WTC11 (cell line): ENCODE data around the gene SDE2. TPM values are rescaled to one million over a fixed set of nuclear protein-coding genes. Genes with fewer than 3 reads are reported as not detected.

ENCODE experiments used
- CREM ChIP-seq: sonication (generic); formaldehyde crosslinking; IDR thresholded peaks from 2 replicates; pipeline ENCODE4 v1.8.1; 2022; ENCODE audit warnings: mild to moderate bottlenecking, missing genetic modification reagents, moderate library complexity
- FOXJ3 ChIP-seq: sonication (generic); formaldehyde crosslinking; IDR thresholded peaks from 2 replicates; pipeline ENCODE4 v1.9.0; 2021; ENCODE audit warnings: missing genetic modification reagents, mild to moderate bottlenecking, borderline replicate concordance
- GTF2I ChIP-seq: fragments of 250-450 bp; sonication (Bioruptor Pico); conservative IDR thresholded peaks from 2 replicates; pipeline ENCODE4 v1.4.0; 2021; ENCODE audit warnings: mild to moderate bottlenecking
- KAT7 ChIP-seq: sonication (generic); formaldehyde crosslinking; IDR thresholded peaks from 2 replicates; pipeline ENCODE4 v1.8.1; 2023; ENCODE audit warnings: missing genetic modification reagents, mild to moderate bottlenecking, borderline replicate concordance
- TCF7 ChIP-seq: sonication (generic); formaldehyde crosslinking; IDR thresholded peaks from 2 replicates; pipeline ENCODE4 v1.8.0; 2022; ENCODE audit warnings: mild to moderate bottlenecking, low read depth, missing genetic modification reagents, moderate library complexity
- ZNF138 ChIP-seq: sonication (generic); formaldehyde crosslinking; conservative IDR thresholded peaks from 2 replicates; pipeline ENCODE4 v1.8.1; 2022; ENCODE audit warnings: mild to moderate bottlenecking, moderate library complexity, missing genetic modification reagents
- total RNA-seq: library from RNA; stranded (reverse); gene quantifications from 3 replicates; pipeline ENCODE4 v1.2.3, GENCODE V29; 2021
- TF ChIP-seq, protein P1 (sequence below): fragments of 250-450 bp; sonication (Bioruptor Pico); IDR thresholded peaks from 2 replicates; pipeline ENCODE4 v2.1.2; 2022; ENCODE audit warnings: mild to moderate bottlenecking, moderate library complexity
- TF ChIP-seq, protein P2 (sequence below): sonication (generic); formaldehyde crosslinking; IDR thresholded peaks from 2 replicates; pipeline ENCODE4 v1.8.0; 2022; ENCODE audit warnings: mild to moderate bottlenecking, missing genetic modification reagents
- TF ChIP-seq, protein P3 (sequence below): sonication (generic); formaldehyde crosslinking; IDR thresholded peaks from 2 replicates; pipeline ENCODE4 v1.8.1; 2022; ENCODE audit warnings: low read depth, missing genetic modification reagents, borderline replicate concordance
- TF ChIP-seq, protein P4 (sequence below): sonication (generic); formaldehyde crosslinking; IDR thresholded peaks from 2 replicates; pipeline ENCODE4 v1.8.1; 2023; ENCODE audit warnings: mild to moderate bottlenecking, missing genetic modification reagents
- TF ChIP-seq, protein P5 (sequence below): fragments of 250-450 bp; sonication (Bioruptor Pico); IDR thresholded peaks from 2 replicates; pipeline ENCODE4 v1.9.0; 2021; ENCODE audit warnings: moderate library complexity, mild to moderate bottlenecking, inconsistent platforms, borderline replicate concordance
- TF ChIP-seq, protein P6 (sequence below): fragments of 250-450 bp; sonication (Bioruptor Pico); IDR thresholded peaks from 2 replicates; pipeline ENCODE4 v1.9.0; 2021; ENCODE audit warnings: mild to moderate bottlenecking
- TF ChIP-seq, protein P7 (sequence below): sonication (generic); formaldehyde crosslinking; IDR thresholded peaks from 2 replicates; pipeline ENCODE4 v1.8.1; 2023; ENCODE audit warnings: mild to moderate bottlenecking, missing genetic modification reagents, borderline replicate concordance

The SDE2 gene
- total RNA-seq, 1 experiment from 2014 or later = 17.2 TPM

DNA sequence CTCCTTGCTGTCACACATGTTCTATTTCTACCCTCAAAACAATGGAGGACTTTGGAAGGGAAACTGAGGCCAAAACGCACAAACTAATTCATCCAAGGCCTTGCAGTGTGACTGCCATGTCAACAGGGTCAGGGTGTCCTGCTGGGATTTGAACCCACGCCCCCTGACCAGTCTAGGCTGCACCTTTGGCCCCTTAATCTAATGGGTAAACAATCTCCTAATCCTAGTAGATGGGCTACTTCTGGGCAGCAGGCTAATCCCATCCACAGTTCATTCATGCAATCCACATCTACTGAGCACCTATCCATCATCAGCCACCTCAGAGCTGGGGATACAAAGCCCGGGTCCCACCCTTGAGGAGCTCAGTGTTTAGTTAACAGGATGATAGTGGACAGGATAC, 41.1 kb downstream of the SDE2 start (continued):
- TF ChIP-seq, protein P1, sequence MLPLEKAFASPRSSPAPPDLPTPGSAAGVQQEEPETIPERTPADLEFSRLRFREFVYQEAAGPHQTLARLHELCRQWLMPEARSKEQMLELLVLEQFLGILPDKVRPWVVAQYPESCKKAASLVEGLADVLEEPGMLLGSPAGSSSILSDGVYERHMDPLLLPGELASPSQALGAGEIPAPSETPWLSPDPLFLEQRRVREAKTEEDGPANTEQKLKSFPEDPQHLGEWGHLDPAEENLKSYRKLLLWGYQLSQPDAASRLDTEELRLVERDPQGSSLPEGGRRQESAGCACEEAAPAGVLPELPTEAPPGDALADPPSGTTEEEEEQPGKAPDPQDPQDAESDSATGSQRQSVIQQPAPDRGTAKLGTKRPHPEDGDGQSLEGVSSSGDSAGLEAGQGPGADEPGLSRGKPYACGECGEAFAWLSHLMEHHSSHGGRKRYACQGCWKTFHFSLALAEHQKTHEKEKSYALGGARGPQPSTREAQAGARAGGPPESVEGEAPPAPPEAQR (CRISPR knock-in tag) = no peak
- TF ChIP-seq, protein P2, sequence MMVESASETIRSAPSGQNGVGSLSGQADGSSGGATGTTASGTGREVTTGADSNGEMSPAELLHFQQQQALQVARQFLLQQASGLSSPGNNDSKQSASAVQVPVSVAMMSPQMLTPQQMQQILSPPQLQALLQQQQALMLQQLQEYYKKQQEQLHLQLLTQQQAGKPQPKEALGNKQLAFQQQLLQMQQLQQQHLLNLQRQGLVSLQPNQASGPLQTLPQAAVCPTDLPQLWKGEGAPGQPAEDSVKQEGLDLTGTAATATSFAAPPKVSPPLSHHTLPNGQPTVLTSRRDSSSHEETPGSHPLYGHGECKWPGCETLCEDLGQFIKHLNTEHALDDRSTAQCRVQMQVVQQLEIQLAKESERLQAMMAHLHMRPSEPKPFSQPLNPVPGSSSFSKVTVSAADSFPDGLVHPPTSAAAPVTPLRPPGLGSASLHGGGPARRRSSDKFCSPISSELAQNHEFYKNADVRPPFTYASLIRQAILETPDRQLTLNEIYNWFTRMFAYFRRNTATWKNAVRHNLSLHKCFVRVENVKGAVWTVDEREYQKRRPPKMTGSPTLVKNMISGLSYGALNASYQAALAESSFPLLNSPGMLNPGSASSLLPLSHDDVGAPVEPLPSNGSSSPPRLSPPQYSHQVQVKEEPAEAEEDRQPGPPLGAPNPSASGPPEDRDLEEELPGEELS (CRISPR knock-in tag) = no peak
- TF ChIP-seq, protein P3, sequence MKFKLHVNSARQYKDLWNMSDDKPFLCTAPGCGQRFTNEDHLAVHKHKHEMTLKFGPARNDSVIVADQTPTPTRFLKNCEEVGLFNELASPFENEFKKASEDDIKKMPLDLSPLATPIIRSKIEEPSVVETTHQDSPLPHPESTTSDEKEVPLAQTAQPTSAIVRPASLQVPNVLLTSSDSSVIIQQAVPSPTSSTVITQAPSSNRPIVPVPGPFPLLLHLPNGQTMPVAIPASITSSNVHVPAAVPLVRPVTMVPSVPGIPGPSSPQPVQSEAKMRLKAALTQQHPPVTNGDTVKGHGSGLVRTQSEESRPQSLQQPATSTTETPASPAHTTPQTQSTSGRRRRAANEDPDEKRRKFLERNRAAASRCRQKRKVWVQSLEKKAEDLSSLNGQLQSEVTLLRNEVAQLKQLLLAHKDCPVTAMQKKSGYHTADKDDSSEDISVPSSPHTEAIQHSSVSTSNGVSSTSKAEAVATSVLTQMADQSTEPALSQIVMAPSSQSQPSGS (CRISPR knock-in tag) = no peak
- TF ChIP-seq GTF2I = no peak
- TF ChIP-seq, protein P4, sequence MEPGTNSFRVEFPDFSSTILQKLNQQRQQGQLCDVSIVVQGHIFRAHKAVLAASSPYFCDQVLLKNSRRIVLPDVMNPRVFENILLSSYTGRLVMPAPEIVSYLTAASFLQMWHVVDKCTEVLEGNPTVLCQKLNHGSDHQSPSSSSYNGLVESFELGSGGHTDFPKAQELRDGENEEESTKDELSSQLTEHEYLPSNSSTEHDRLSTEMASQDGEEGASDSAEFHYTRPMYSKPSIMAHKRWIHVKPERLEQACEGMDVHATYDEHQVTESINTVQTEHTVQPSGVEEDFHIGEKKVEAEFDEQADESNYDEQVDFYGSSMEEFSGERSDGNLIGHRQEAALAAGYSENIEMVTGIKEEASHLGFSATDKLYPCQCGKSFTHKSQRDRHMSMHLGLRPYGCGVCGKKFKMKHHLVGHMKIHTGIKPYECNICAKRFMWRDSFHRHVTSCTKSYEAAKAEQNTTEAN = no peak
- no peak for TF ChIP-seq KAT7 (CRISPR knock-in tag)
- TF ChIP-seq, protein P5, sequence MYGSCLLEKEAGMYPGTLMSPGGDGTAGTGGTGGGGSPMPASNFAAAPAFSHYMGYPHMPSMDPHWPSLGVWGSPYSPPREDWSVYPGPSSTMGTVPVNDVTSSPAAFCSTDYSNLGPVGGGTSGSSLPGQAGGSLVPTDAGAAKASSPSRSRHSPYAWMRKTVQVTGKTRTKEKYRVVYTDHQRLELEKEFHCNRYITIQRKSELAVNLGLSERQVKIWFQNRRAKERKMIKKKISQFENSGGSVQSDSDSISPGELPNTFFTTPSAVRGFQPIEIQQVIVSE (CRISPR knock-in tag) = no peak
- TF ChIP-seq ZNF138 (CRISPR knock-in tag) = no peak
- no peak for TF ChIP-seq CREM (CRISPR knock-in tag)
- TF ChIP-seq, protein P6, sequence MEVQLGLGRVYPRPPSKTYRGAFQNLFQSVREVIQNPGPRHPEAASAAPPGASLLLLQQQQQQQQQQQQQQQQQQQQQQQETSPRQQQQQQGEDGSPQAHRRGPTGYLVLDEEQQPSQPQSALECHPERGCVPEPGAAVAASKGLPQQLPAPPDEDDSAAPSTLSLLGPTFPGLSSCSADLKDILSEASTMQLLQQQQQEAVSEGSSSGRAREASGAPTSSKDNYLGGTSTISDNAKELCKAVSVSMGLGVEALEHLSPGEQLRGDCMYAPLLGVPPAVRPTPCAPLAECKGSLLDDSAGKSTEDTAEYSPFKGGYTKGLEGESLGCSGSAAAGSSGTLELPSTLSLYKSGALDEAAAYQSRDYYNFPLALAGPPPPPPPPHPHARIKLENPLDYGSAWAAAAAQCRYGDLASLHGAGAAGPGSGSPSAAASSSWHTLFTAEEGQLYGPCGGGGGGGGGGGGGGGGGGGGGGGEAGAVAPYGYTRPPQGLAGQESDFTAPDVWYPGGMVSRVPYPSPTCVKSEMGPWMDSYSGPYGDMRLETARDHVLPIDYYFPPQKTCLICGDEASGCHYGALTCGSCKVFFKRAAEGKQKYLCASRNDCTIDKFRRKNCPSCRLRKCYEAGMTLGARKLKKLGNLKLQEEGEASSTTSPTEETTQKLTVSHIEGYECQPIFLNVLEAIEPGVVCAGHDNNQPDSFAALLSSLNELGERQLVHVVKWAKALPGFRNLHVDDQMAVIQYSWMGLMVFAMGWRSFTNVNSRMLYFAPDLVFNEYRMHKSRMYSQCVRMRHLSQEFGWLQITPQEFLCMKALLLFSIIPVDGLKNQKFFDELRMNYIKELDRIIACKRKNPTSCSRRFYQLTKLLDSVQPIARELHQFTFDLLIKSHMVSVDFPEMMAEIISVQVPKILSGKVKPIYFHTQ (CRISPR knock-in tag) = no peak
- TF ChIP-seq, protein P7, sequence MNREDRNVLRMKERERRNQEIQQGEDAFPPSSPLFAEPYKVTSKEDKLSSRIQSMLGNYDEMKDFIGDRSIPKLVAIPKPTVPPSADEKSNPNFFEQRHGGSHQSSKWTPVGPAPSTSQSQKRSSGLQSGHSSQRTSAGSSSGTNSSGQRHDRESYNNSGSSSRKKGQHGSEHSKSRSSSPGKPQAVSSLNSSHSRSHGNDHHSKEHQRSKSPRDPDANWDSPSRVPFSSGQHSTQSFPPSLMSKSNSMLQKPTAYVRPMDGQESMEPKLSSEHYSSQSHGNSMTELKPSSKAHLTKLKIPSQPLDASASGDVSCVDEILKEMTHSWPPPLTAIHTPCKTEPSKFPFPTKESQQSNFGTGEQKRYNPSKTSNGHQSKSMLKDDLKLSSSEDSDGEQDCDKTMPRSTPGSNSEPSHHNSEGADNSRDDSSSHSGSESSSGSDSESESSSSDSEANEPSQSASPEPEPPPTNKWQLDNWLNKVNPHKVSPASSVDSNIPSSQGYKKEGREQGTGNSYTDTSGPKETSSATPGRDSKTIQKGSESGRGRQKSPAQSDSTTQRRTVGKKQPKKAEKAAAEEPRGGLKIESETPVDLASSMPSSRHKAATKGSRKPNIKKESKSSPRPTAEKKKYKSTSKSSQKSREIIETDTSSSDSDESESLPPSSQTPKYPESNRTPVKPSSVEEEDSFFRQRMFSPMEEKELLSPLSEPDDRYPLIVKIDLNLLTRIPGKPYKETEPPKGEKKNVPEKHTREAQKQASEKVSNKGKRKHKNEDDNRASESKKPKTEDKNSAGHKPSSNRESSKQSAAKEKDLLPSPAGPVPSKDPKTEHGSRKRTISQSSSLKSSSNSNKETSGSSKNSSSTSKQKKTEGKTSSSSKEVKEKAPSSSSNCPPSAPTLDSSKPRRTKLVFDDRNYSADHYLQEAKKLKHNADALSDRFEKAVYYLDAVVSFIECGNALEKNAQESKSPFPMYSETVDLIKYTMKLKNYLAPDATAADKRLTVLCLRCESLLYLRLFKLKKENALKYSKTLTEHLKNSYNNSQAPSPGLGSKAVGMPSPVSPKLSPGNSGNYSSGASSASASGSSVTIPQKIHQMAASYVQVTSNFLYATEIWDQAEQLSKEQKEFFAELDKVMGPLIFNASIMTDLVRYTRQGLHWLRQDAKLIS = no peak
- TF ChIP-seq FOXJ3 (CRISPR knock-in tag) = no peak
- no peak for TF ChIP-seq TCF7 (CRISPR knock-in tag)
